GM12878 (cell line): ENCODE data around the gene SNAP47. TPM values are rescaled to one million over a fixed set of nuclear protein-coding genes. Genes with fewer than 3 reads are reported as not detected.
A peak's percentile ranks its signal among the peaks of the same experiment; 100 is the strongest.

Source experiments
- ATAC-seq: fragments of 200-7000 bp; cut with Tn5 transposase; 3 replicates; pipeline ENCODE4 v1.9.1; 2020; ENCODE audit warnings: mild to moderate bottlenecking, moderate library complexity
- BruUV-seq: library from RNA; stranded (reverse); fragments of 400-500 nt; replicated peaks from 2 replicates; lab custom pipeline; 2021; lab: Mats Ljungman, UMichigan
- CTCF ChIA-PET: fragments of 300-600 bp; sonication (Branson Sonifier 250); formaldehyde crosslinking; extraction: SDS; loops from one replicate; lab custom pipeline; 2021; ENCODE audit warnings: inconsistent platforms; lab: Yijun Ruan, JAX
- POLR2A ChIA-PET: fragments of 350-600 bp; formaldehyde crosslinking; extraction: SDS; loops from one replicate; lab custom pipeline; 2021; ENCODE audit warnings: inconsistent platforms; lab: Charles Lee
- RAD21 ChIA-PET: fragments of 300-600 bp; sonication (Branson Sonifier 250); formaldehyde crosslinking; loops from one replicate; lab custom pipeline; 2023; ENCODE audit warnings: antibody characterized with exemption; ENCODE audit not compliant: unreplicated experiment; lab: Charles Lee
- SMC1A ChIA-PET: fragments of 300-600 bp; sonication (Branson Sonifier 250); formaldehyde crosslinking; loops from one replicate; lab custom pipeline; 2023; ENCODE audit not compliant: unreplicated experiment, uncharacterized antibody; lab: Charles Lee
- DNase-seq: peaks from one replicate; pipeline ENCODE4 v3.0.0-alpha.2; 2011; ENCODE audit warnings: low read depth, low spot score
- FAIRE-seq: peaks from 3 replicates; lab custom pipeline; 2011; peaks lifted over from hg19 to GRCh38; lab: Jason Lieb, UNC
- H2AFZ ChIP-seq: 2 replicates; pipeline ENCODE4 v1.6.0; 2011; ENCODE audit warnings: low read depth, low read length, control low read depth; ENCODE audit not compliant: control insufficient read depth
- H3K27ac ChIP-seq: 2 replicates; pipeline ENCODE4 v1.5.1; 2011; ENCODE audit warnings: control low read depth; ENCODE audit not compliant: control insufficient read depth, insufficient read depth
- H3K27me3 ChIP-seq, 2 experiments: replicated peaks in 1 of 2; 2 replicates each; pipeline versions ENCODE4 v1.6.0 to v1.6.1; 2011; ENCODE audit warnings: low read length in 1 of 2; ENCODE audit not compliant: control insufficient read depth in 2 of 2, insufficient read depth in 2 of 2
- H3K36me3 ChIP-seq, 2 experiments: 2 replicates each; pipeline ENCODE4 v1.5.1; 2011; ENCODE audit warnings: low read length in 1 of 2; ENCODE audit not compliant: control insufficient read depth in 2 of 2, insufficient read depth in 2 of 2
- H3K4me1 ChIP-seq: 2 replicates; pipeline ENCODE4 v1.6.1; 2011; ENCODE audit warnings: mild to moderate bottlenecking, low read length, moderate library complexity, mixed read lengths; ENCODE audit not compliant: control insufficient read depth, insufficient read depth
- H3K4me2 ChIP-seq: 2 replicates; pipeline ENCODE4 v1.6.0; 2011; ENCODE audit warnings: control low read depth; ENCODE audit not compliant: control insufficient read depth, insufficient read depth
- H3K4me3 ChIP-seq: fragments of 200-600 bp; sonication (generic); 2 replicates; pipeline ENCODE4 v1.5.1; 2016
- H3K79me2 ChIP-seq: 2 replicates; pipeline ENCODE4 v1.6.0; 2011; ENCODE audit warnings: low read length; ENCODE audit not compliant: control insufficient read depth, insufficient read depth
- H3K9ac ChIP-seq: 2 replicates; pipeline ENCODE4 v1.8.0; 2011; ENCODE audit warnings: low read length, control low read depth, mixed read lengths; ENCODE audit not compliant: control insufficient read depth, insufficient read depth
- H3K9me3 ChIP-seq: replicated peaks from 3 replicates; pipeline ENCODE4 v1.5.1; 2011; ENCODE audit warnings: mild to moderate bottlenecking, low read length; ENCODE audit not compliant: control insufficient read depth, insufficient read depth
- H4K20me1 ChIP-seq: 2 replicates; pipeline ENCODE4 v1.6.0; 2011; ENCODE audit not compliant: control insufficient read depth, insufficient read depth
- EGR1 ChIP-seq, 2 experiments: IDR thresholded peaks; 1 replicate in 1 of 2; 2 replicates in 1 of 2; pipeline ENCODE4 v1.6.1; 2011 to 2012; ENCODE audit warnings: low read depth in 2 of 2, low read length in 2 of 2, borderline replicate concordance in 1 of 2, mild to moderate bottlenecking in 1 of 2, moderate library complexity in 1 of 2
- RCOR1 ChIP-seq: conservative IDR thresholded peaks from 2 replicates; pipeline ENCODE4 v1.6.1; 2012; ENCODE audit warnings: low read depth, low read length, improper control_type of control experiment
- SMAD1 ChIP-seq: fragments of 450-650 bp; IDR thresholded peaks from 2 replicates; pipeline ENCODE4 v1.6.1; 2018; ENCODE audit warnings: mild to moderate bottlenecking, low read depth; ENCODE audit not compliant: partially characterized antibody
- SREBF1 ChIP-seq: IDR thresholded peaks from 2 replicates; pipeline ENCODE4 v1.6.1; 2012; ENCODE audit warnings: mild to moderate bottlenecking, low read length
- SREBF2 ChIP-seq: IDR thresholded peaks from 2 replicates; pipeline ENCODE4 v1.6.1; 2012; ENCODE audit warnings: mild to moderate bottlenecking, low read length
- TCF3 ChIP-seq: IDR thresholded peaks from 2 replicates; pipeline ENCODE4 v1.6.1; 2012; ENCODE audit warnings: low read depth, mild to moderate bottlenecking, low read length, borderline replicate concordance; ENCODE audit not compliant: insufficient read depth
- ZNF207 ChIP-seq: fragments of 450-650 bp; IDR thresholded peaks from 2 replicates; pipeline ENCODE4 v1.6.1; 2014; ENCODE audit warnings: antibody characterized with exemption, mild to moderate bottlenecking, borderline replicate concordance
- WGBS: methylation state at CpG from one replicate; pipeline ENCODE4 v1.1.6; 2016; ENCODE audit warnings: low lambda C conversion rate; ENCODE audit not compliant: insufficient replicate concordance, insufficient coverage; ENCODE audit errors: missing lambda C conversion rate; 5-methylcytosine and 5-hydroxymethylcytosine counted together
- in situ Hi-C: fragments of 300-500 bp; cut with MboI; formaldehyde crosslinking; loops from 9 replicates; pipeline ENCODE4 v1.14.3; 2018; ENCODE audit warnings: mixed read lengths
- intact Hi-C: fragments of 100-400 bp; cut with micrococcal nuclease; formaldehyde crosslinking; loops from one replicate; pipeline ENCODE4 v1.14.2; 2022; ENCODE audit not compliant: unreplicated experiment
- polyA plus RNA-seq, 11 experiments: library from polyadenylated mRNA; depleted of rRNA in 4 of 11; unstranded in 6 of 11; stranded (reverse) in 5 of 11; fragments of >200 nt; fragmentation: Nextera tagmentation in 4 of 11; fragmentation: Illumina TruSeq in 1 of 11; extraction: Ambion mirVana in 4 of 11; extraction: Trizol in 1 of 11; gene quantifications; 1 replicate in 1 of 11; 2 replicates in 10 of 11; pipeline versions ENCODE4 v1.2.1 to v1.2.3, GENCODE V29; 2011 to 2016; ENCODE audit warnings: inconsistent platforms in 2 of 11, missing spikeins in 2 of 11, low read depth in 1 of 11
- total RNA-seq, 4 experiments: library from RNA; depleted of rRNA in 3 of 4; stranded (reverse); fragments of >200 nt in 3 of 4; fragmentation: Illumina TruSeq in 1 of 4; extraction: Trizol in 1 of 4; gene quantifications; 2 replicates each; pipeline versions ENCODE4 v1.2.1 to v1.2.3, GENCODE V29; 2013 to 2021
- TF ChIP-seq, protein P1 (sequence below): IDR thresholded peaks from 2 replicates; pipeline ENCODE4 v1.6.1; 2012; ENCODE audit warnings: low read depth, low read length, improper control_type of control experiment

SNAP47 gene
- total and polyA plus RNA-seq, 10 of the 15 experiments (the other 5 are each of a cell fraction or from before 2014, with no cell fraction given) = 1.3 to 39.6 (median 25.2) TPM

- TF ChIP-seq SMAD1 = no peak
- TF ChIP-seq EGR1 (IDR thresholded peaks at IDR 0.05; ENCODE audit: borderline replicate concordance in 1 of 2, low read depth in 2 of 2, low read length in 2 of 2) = 0 out of 3 replicates have a peak, but pooled peaks of 1 of the 2 experiments have one; percentile 5
Measured at GRCh38 chr1:227788271-227789083, 53.2 kb downstream of the SNAP47 start (continued).

DNA sequence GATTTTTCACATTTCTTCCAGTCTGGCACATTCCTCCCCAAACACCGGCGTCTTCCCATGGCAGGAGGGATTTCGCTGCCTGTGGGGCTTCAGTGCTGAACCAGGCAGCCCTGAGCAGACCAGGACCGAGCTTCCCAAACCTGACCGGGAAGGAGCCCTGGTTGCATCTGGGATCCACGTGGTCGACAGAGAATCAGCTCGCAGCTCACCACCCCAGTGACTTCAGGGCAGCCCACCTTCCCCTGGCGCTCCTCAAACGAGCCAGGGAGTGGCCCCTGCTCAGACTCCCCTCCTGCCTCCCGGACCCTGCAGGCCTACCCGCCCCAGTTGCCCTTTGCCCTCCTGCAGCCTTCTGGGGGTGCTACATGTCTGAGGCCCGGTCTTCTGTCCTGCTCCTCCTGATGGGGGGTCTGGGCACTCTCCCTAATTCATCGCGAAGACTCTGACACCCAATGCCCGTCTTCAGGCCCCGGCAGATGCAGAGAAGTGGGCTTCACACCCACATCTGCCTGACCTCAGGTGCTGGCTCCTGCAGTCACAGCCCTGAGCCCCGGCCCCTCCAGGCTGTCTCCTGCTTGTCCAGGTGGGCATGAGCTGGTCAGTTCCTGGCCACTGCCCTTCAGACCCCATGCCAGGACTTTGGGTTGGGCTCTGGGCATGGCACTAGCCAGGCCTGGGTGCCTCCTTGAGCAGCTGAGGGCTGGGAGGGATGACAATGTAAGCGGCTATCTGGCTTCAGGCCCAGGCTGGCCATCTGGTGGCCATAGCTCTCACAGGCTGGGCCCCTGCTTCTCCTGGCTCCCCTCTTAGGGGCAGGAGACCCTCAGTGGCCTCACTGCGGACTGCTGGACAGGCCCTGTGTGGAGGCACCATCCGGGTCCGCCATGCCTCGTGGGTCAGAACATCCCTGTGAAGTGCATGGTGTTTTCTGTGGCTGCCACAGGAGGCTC lies 54.1 kb downstream of the SNAP47 start:
- WGBS = 86% methylated on average over 22 of the region's 23 CpGs
- ATAC-seq (no peak), FAIRE-seq (no peak)
- ChIA-PET CTCF (no interaction called here), RAD21 (no interaction called here)
- Histone ChIP-seq H3K9me3 (no peaks in the 10 kb centered on the region), H3K27ac (no peak overlapping the region), H3K4me1 (peaks cover 10% of the 10 kb centered on the region), H2AFZ (no peak overlapping the region), H3K36me3 (no peaks in the 10 kb centered on the region), H3K79me2 (no peaks in the 10 kb centered on the region)
- TF ChIP-seq SREBF1 = no peak
- TF ChIP-seq ZNF207 = no peak
- no peak for TF ChIP-seq SREBF2
- TF ChIP-seq TCF3 = no peak
- TF ChIP-seq, protein P1, sequence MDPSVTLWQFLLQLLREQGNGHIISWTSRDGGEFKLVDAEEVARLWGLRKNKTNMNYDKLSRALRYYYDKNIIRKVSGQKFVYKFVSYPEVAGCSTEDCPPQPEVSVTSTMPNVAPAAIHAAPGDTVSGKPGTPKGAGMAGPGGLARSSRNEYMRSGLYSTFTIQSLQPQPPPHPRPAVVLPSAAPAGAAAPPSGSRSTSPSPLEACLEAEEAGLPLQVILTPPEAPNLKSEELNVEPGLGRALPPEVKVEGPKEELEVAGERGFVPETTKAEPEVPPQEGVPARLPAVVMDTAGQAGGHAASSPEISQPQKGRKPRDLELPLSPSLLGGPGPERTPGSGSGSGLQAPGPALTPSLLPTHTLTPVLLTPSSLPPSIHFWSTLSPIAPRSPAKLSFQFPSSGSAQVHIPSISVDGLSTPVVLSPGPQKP = no peak
- TF ChIP-seq RCOR1 = no peak
- TF ChIP-seq, all 136 proteins: peak for 0
- ChIA-PET POLR2A (no interaction called here), SMC1A (interaction anchor here (0.5 kb wide), 1 partner anchor 27 kb away, joined by 3 read pairs; no protein-coding TSS in a partner anchor)
- Histone ChIP-seq H4K20me1 (no peaks in the 10 kb centered on the region), H3K4me3 (no peak overlapping the region), H3K4me2 (peak overlapping the region; percentile 66), H3K27me3 (no peaks in the 10 kb centered on the region), H3K9ac (no peak overlapping the region)
- DNase-seq = no peak
- intact Hi-C loops (loop anchor here (5.0 to 10.0 kb wide), 2 partner anchors 55 to 618 kb away; partner anchors contain the start of genes JMJD4, SNAP47 and TRIM11), in situ Hi-C loops (no loop called here)
- no TSS peak for BruUV-seq
